Neural cell (in vitro differentiated cells): ENCODE measurements around the gene ZNF366. TPM values are rescaled to one million over a fixed set of nuclear protein-coding genes. Genes with fewer than 3 reads are reported as not detected.

ENCODE experiments used
- H2AFZ ChIP-seq: fragments of 200-600, 300-800 bp; sonication (generic), shearing (Covaris generic); 2 replicates; pipeline ENCODE4 v1.6.0; 2014; ENCODE audit warnings: low read depth, mild to moderate bottlenecking, antibody characterized with exemption, low read length, moderate library complexity
- H3F3A ChIP-seq: fragments of 200-600 bp; shearing (Covaris generic); 2 replicates; pipeline ENCODE4 v1.6.1; 2016; ENCODE audit warnings: mild to moderate bottlenecking, moderate library complexity, mixed read lengths, antibody characterized with exemption, low read length; ENCODE audit not compliant: insufficient read depth, poor library complexity, severe bottlenecking
- H3K27ac ChIP-seq: fragments of 200-600, 300-800 bp; sonication (generic), shearing (Covaris generic); 2 replicates; pipeline ENCODE4 v1.5.1; 2014; ENCODE audit warnings: mild to moderate bottlenecking, low read length, moderate library complexity
- H3K27me3 ChIP-seq: fragments of 300-800, 200-600 bp; sonication (generic), shearing (Covaris generic); 2 replicates; pipeline ENCODE4 v1.6.0; 2014; ENCODE audit warnings: mild to moderate bottlenecking, low read depth, low read length, moderate library complexity; ENCODE audit not compliant: insufficient read depth
- H3K36me3 ChIP-seq: fragments of 300-800, 200-600 bp; sonication (generic), shearing (Covaris generic); 2 replicates; pipeline ENCODE4 v1.5.1; 2014; ENCODE audit warnings: mild to moderate bottlenecking, antibody characterized with exemption, low read length, moderate library complexity; ENCODE audit not compliant: insufficient read depth
- H3K4me2 ChIP-seq: fragments of 300-800, 200-600 bp; sonication (generic), shearing (Covaris generic); 2 replicates; pipeline ENCODE4 v1.6.0; 2014; ENCODE audit warnings: mild to moderate bottlenecking, low read length
- H3K4me3 ChIP-seq: fragments of 300-800, 200-600 bp; sonication (generic), shearing (Covaris generic); 2 replicates; pipeline ENCODE4 v1.5.1; 2014; ENCODE audit warnings: mild to moderate bottlenecking, low read length, moderate library complexity
- H3K79me2 ChIP-seq: fragments of 200-600 bp; shearing (Covaris generic); replicated peaks from 2 replicates; pipeline ENCODE4 v1.6.0; 2014; ENCODE audit warnings: mild to moderate bottlenecking, low read length, moderate library complexity; ENCODE audit not compliant: insufficient read depth
- H3K9ac ChIP-seq: fragments of 300-800, 200-600 bp; sonication (generic), shearing (Covaris generic); 2 replicates; pipeline ENCODE4 v1.6.1; 2016; ENCODE audit warnings: mild to moderate bottlenecking, low read length, mixed read lengths
- H3K9me2 ChIP-seq: fragments of 200-600 bp; shearing (Covaris generic); 2 replicates; pipeline ENCODE4 v1.6.1; 2016; ENCODE audit warnings: mild to moderate bottlenecking, low read length, mixed read lengths; ENCODE audit not compliant: insufficient read depth
- H3K9me3 ChIP-seq: fragments of 200-600, 300-800 bp; sonication (generic), shearing (Covaris generic); 2 replicates; pipeline ENCODE4 v1.6.1; 2016; ENCODE audit warnings: mild to moderate bottlenecking, mixed run types, low read length, moderate library complexity, mixed read lengths
- H4K20me1 ChIP-seq: fragments of 200-600 bp; shearing (Covaris generic); 2 replicates; pipeline ENCODE4 v1.6.1; 2016; ENCODE audit warnings: mild to moderate bottlenecking, mixed run types; ENCODE audit not compliant: insufficient read depth
- EP300 ChIP-seq: fragments of 450-650 bp; conservative IDR thresholded peaks from 2 replicates; pipeline ENCODE4 v1.6.1; 2014; ENCODE audit warnings: antibody characterized with exemption, mild to moderate bottlenecking, moderate library complexity; ENCODE audit not compliant: poor library complexity, severe bottlenecking
- EZH2 ChIP-seq: fragments of 200-600, 300-800 bp; shearing (Covaris generic), sonication (generic); IDR thresholded peaks from 2 replicates; pipeline ENCODE4 v1.6.1; 2014; ENCODE audit warnings: antibody characterized with exemption, low read length, borderline replicate concordance, mild to moderate bottlenecking; ENCODE audit not compliant: insufficient read depth, poor library complexity, severe bottlenecking
- MXI1 ChIP-seq: fragments of 450-650 bp; conservative IDR thresholded peaks from 2 replicates; pipeline ENCODE4 v1.6.1; 2014; ENCODE audit warnings: antibody characterized with exemption, mild to moderate bottlenecking; ENCODE audit not compliant: poor library complexity, severe bottlenecking
- POLR2AphosphoS5 ChIP-seq: IDR thresholded peaks from 2 replicates; pipeline ENCODE4 v1.6.1; 2012
- RAD21 ChIP-seq: fragments of 450-650 bp; conservative IDR thresholded peaks from 2 replicates; pipeline ENCODE4 v1.6.1; 2014; ENCODE audit warnings: antibody characterized with exemption, mild to moderate bottlenecking, moderate library complexity
- REST ChIP-seq: IDR thresholded peaks from 2 replicates; pipeline ENCODE4 v1.6.1; 2012; ENCODE audit warnings: borderline replicate concordance
- SMC3 ChIP-seq: fragments of 450-650 bp; conservative IDR thresholded peaks from 2 replicates; pipeline ENCODE4 v1.6.1; 2014; ENCODE audit warnings: antibody characterized with exemption, mild to moderate bottlenecking, moderate library complexity; ENCODE audit not compliant: poor library complexity
- TAF1 ChIP-seq: IDR thresholded peaks from 2 replicates; pipeline ENCODE4 v1.6.1; 2012; ENCODE audit warnings: low read depth
- polyA plus RNA-seq: library from polyadenylated mRNA; depleted of rRNA; stranded (reverse); fragments of >200 nt; gene quantifications from 2 replicates; pipeline ENCODE4 v1.2.3, GENCODE V29; 2014
- TF ChIP-seq, protein P1 (sequence below): fragments of 450-650 bp; IDR thresholded peaks from 2 replicates; pipeline ENCODE4 v1.5.1; 2014; ENCODE audit warnings: antibody characterized with exemption, mild to moderate bottlenecking, moderate library complexity; ENCODE audit not compliant: poor library complexity, severe bottlenecking

The ZNF366 gene
- polyA plus RNA-seq, 1 donor from 2014 or later, result not detected

DNA sequence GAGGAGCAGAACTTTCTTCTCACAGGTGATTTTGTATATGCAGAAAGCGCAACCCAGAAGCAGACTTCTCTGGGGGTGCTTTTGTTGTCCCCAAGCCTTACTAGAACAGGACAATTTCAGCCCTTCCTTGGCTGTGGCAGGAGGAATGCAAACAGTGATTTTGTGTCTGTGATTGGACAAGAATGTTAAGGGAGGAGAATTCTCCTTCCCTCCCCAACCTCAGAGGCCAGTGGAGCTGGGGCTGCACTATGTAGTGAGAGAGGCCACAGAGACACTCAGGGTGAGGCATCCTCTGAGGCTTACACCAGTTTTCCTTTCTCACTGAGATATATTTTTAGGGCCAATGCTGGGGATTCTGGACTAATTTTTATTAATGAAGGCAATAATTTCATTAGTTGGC, 58.8 kb downstream of the ZNF366 start:
- Histone ChIP-seq H3K9ac (no peak overlapping the region), H3K4me3 (no peak overlapping the region), H3F3A (no peaks in the 10 kb centered on the region), H2AFZ (no peak overlapping the region), H3K9me2 (no peaks in the 10 kb centered on the region), H3K27me3 (no peaks in the 10 kb centered on the region), H3K36me3 (no peaks in the 10 kb centered on the region), H3K79me2 (no peaks in the 10 kb centered on the region), H3K27ac (no peak overlapping the region), H3K4me2 (no peak overlapping the region), H4K20me1 (no peaks in the 10 kb centered on the region), H3K9me3 (no peaks in the 10 kb centered on the region)
- TF ChIP-seq MXI1, result no peak
- no peak for TF ChIP-seq TAF1
- TF ChIP-seq, protein P1, sequence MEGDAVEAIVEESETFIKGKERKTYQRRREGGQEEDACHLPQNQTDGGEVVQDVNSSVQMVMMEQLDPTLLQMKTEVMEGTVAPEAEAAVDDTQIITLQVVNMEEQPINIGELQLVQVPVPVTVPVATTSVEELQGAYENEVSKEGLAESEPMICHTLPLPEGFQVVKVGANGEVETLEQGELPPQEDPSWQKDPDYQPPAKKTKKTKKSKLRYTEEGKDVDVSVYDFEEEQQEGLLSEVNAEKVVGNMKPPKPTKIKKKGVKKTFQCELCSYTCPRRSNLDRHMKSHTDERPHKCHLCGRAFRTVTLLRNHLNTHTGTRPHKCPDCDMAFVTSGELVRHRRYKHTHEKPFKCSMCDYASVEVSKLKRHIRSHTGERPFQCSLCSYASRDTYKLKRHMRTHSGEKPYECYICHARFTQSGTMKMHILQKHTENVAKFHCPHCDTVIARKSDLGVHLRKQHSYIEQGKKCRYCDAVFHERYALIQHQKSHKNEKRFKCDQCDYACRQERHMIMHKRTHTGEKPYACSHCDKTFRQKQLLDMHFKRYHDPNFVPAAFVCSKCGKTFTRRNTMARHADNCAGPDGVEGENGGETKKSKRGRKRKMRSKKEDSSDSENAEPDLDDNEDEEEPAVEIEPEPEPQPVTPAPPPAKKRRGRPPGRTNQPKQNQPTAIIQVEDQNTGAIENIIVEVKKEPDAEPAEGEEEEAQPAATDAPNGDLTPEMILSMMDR, result no peak
- TF ChIP-seq EZH2, result no peak
- TF ChIP-seq RAD21, result no peak
- no peak for TF ChIP-seq POLR2AphosphoS5
- TF ChIP-seq EP300, result no peak
- no peak for TF ChIP-seq REST
- no peak for TF ChIP-seq SMC3

GRCh38 chr5:72447751-72448150, 59.5 kb downstream of the ZNF366 start:
- H3K27ac ChIP-seq, result no peak overlapping the region
- H4K20me1 ChIP-seq, result no peaks in the 10 kb centered on the region
- H3K9me2 ChIP-seq, result no peaks in the 10 kb centered on the region
- H3K27me3 ChIP-seq, result no peaks in the 10 kb centered on the region
- H3K9ac ChIP-seq, result no peak overlapping the region
- no peaks in the 10 kb centered on the region for H3F3A ChIP-seq
- no peak overlapping the region for H3K4me2 ChIP-seq
- no peaks in the 10 kb centered on the region for H3K9me3 ChIP-seq
- H3K36me3 ChIP-seq, result no peaks in the 10 kb centered on the region
- TF ChIP-seq SMC3 (no peak), EZH2 (no peak), REST (no peak), EP300 (no peak), RAD21 (no peak), TAF1 (no peak), MXI1 (no peak), POLR2AphosphoS5 (no peak)
- TF ChIP-seq, protein P1, result no peak
- no peak overlapping the region for H3K4me3 ChIP-seq
- no peak overlapping the region for H2AFZ ChIP-seq
- H3K79me2 ChIP-seq, result no peaks in the 10 kb centered on the region
